ENCODE data around the gene MLXIPL. TPM values are rescaled to one million over a fixed set of nuclear protein-coding genes. Genes with fewer than 3 reads are reported as not detected.
"Not testable (repeated sequence)": the region's sequence is repeated elsewhere in the genome, so short reads cannot be mapped to it uniquely, and the experiment has no call there.

The MLXIPL gene
- total RNA-seq, 1 donor = 0.42 TPM

DNA sequence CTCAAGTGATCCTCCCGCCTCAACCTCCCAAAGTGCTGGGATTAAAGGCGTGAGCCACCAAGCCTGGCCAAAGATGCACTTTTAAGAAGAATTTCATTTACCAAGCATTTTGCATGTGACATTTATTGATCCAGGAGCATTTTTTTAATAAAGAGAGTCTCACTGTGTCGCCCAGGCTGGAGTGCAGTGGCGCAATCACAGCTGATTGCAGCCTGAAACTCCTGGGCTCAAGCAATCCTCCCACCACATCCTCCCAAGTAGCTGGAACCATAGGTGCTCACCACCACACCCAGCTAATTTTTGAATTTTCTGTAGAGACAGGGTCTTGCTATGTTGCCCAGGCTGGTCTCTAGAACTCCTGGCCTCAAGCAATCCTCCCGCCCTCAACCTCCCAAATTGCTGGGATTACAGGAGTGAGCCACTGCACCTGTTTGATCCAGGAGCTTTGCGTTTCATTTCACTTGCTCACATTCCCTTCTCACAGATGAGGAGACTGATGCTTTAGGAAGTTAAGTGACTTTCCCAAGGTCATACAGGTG, 41.6 kb downstream of the MLXIPL start:
- no peak overlapping the region for H3K4me3 ChIP-seq (ENCODE audit: low read length)
- H3K9me3 ChIP-seq (ENCODE audit: low read depth, low read length) = no peaks in the 10 kb centered on the region
- H3K27me3 ChIP-seq (ENCODE audit: insufficient read depth, low read length) = no peaks in the 10 kb centered on the region
- H3K4me1 ChIP-seq (ENCODE audit: insufficient read depth, low read length) = peaks cover 87% of the 10 kb centered on the region

DNA sequence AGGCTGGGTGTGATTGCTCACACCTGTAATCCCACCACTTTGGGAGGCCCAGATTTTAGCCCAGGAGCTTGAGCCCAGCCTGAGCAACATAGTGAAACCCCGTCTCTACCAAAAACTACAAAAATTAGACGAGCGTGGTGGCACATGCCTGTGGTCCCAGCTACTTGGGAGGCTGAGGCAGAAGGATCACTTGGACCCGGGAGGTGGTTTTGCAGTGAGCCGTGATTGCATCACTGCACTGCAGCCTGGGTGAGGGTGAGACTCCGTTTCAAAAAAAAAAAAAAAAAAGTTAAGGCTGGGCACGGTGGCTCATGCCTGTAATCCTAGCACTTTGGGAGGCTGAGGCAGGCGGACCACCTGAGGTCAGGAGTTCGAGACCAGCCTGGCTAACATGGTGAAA, 43.3 kb downstream of the MLXIPL start:
- H3K4me3 ChIP-seq (ENCODE audit: low read length); H3K27me3 ChIP-seq (ENCODE audit: insufficient read depth, low read length); H3K9me3 ChIP-seq (ENCODE audit: low read depth, low read length): not testable (repeated sequence)
- peaks cover 84% of the 10 kb centered on the region for H3K4me1 ChIP-seq (ENCODE audit: insufficient read depth, low read length)

DNA sequence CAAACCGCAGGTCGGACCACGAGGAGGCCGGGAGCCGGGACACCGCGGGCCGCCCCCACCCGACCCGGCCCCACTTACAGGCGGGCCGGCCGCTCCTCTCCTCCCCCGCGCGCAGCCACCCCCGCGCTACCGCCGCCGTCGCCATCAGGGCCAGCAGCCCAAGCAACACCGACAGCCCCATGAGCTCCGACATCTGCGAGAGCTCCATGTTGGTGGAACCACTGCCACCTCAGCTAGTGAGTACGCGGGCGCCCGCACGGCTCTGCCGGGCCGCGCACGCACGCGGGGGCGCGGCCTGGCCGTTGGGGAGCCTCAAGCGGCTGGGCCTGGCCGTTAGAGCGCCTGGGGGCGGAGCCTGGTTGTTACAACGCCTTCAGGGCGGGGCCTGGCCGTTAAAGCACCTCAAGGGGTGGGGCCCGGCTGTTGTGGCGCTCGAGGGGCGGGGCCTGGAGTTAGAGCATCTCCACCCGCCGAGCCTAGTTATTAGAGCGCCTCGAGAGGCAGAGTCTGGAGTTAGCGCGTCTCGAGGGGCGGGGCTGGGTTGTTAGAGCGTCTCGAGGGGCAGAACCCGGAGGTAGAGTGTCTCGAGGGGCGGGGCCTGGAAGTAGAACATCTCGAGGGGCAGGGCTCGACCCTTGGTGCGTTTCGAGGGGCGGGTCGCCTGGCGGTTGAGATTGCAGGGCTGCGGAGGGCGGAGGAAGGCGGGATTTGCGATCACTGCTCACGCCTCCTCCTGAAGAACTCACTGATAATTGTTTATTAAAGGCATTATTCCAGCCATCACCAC, 45.8 kb downstream of the MLXIPL start, which contains the start of gene TBL2:
Gene TBL2 (minus strand): TSS at position 238 of the 787 bp plus-strand sequence. CDS start 30 bp downstream, at position 208.
- peaks cover 62% of the 10 kb centered on the region for H3K4me1 ChIP-seq (ENCODE audit: insufficient read depth, low read length)
- peak within 1 kb of the TSS; percentile 80 for H3K4me3 ChIP-seq (ENCODE audit: low read length)
- no peaks in the 10 kb centered on the region for H3K27me3 ChIP-seq (ENCODE audit: insufficient read depth, low read length)
- no peaks in the 10 kb centered on the region for H3K9me3 ChIP-seq (ENCODE audit: low read depth, low read length)

DNA sequence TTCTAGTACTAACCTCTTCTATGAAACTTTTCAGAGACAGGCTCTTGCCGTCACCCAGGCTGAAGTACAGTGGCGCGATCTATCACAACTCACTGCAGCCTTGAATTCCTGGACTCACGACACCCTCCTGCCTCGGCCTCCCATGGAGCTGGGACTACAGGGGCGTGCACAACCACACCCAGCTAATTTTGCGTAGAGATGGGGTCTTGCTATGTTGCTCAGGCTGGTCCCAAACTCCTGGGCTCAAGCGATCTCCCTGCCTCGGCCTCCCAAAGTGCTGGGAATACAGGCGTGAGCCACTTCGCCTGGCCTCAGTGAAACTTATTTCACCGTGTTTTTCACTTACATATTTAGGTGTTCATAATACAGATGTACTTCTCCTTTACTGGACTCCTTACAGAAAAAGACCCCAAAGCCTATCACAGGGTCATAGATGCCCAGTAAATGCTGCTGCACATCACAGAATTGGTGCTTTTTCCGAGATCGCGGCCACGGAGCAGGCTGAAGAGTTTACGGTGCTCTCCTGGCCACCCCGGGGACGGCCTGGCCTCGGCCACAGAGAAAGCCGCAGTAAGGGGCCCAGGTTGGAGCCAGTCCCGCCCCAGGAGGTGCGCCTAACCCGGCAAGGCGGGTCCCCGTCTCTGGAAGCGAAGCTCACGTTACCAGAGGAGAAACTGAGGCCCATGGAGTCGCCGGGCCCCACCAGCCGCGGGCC, 46.5 kb downstream of the MLXIPL start:
- peaks cover 55% of the 10 kb centered on the region for H3K4me1 ChIP-seq (ENCODE audit: insufficient read depth, low read length)

DNA sequence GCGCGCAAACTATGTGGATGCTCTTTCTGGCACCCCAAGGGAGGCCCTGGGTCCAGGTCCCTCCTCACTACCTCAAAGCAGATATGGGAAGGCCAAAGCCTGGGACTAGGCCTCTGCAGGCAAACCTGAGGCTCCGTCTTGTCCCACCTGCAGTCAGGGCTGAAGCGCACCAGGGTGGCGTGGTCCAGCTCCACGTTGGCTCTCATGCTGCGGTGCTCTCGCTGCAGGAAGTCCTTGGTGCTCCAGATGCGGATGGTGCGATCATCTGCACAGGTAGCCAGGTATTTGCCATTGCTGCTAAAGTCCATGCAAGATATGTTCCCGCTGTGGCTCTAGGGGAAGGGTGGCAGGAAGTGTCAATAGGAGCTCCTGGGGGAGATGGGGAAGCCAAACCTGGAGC, 50.5 kb downstream of the MLXIPL start:
- no peak overlapping the region for H3K4me3 ChIP-seq (ENCODE audit: low read length)
- no peaks in the 10 kb centered on the region for H3K9me3 ChIP-seq (ENCODE audit: low read depth, low read length)
- H3K4me1 ChIP-seq (ENCODE audit: insufficient read depth, low read length) = peaks cover 17% of the 10 kb centered on the region
- H3K27me3 ChIP-seq (ENCODE audit: insufficient read depth, low read length) = no peaks in the 10 kb centered on the region

More for the DNA sequence above, 46.5 kb downstream of the MLXIPL start:
- Histone ChIP-seq H3K9me3 (ENCODE audit: low read depth, low read length) (no peaks in the 10 kb centered on the region), H3K27me3 (ENCODE audit: insufficient read depth, low read length) (no peaks in the 10 kb centered on the region), H3K4me3 (ENCODE audit: low read length) (peak overlapping the region; percentile 80)

- H3K4me3 ChIP-seq (ENCODE audit: low read length) = no peak overlapping the region
- no peaks in the 10 kb centered on the region for H3K27me3 ChIP-seq (ENCODE audit: insufficient read depth, low read length)
- peaks cover 17% of the 10 kb centered on the region for H3K4me1 ChIP-seq (ENCODE audit: insufficient read depth, low read length)
Measured at GRCh38 chr7:73573276-73573675, 51.0 kb downstream of the MLXIPL start.

GRCh38 chr7:73572767-73573186, 51.5 kb downstream of the MLXIPL start:
- Histone ChIP-seq H3K4me3 (ENCODE audit: low read length) (no peak overlapping the region), H3K4me1 (ENCODE audit: insufficient read depth, low read length) (peaks cover 14% of the 10 kb centered on the region), H3K9me3 (ENCODE audit: low read depth, low read length) (no peaks in the 10 kb centered on the region), H3K27me3 (ENCODE audit: insufficient read depth, low read length) (no peaks in the 10 kb centered on the region)

More at GRCh38 chr7:73573276-73573675, 51.0 kb downstream of the MLXIPL start:
- no peaks in the 10 kb centered on the region for H3K9me3 ChIP-seq (ENCODE audit: low read depth, low read length)

GRCh38 chr7:73570977-73571376, 53.3 kb downstream of the MLXIPL start:
- H3K9me3 ChIP-seq (ENCODE audit: low read depth, low read length) = no peaks in the 10 kb centered on the region
- H3K4me1 ChIP-seq (ENCODE audit: insufficient read depth, low read length) = peaks cover 4% of the 10 kb centered on the region
- no peak overlapping the region for H3K4me3 ChIP-seq (ENCODE audit: low read length)
- no peaks in the 10 kb centered on the region for H3K27me3 ChIP-seq (ENCODE audit: insufficient read depth, low read length)

DNA sequence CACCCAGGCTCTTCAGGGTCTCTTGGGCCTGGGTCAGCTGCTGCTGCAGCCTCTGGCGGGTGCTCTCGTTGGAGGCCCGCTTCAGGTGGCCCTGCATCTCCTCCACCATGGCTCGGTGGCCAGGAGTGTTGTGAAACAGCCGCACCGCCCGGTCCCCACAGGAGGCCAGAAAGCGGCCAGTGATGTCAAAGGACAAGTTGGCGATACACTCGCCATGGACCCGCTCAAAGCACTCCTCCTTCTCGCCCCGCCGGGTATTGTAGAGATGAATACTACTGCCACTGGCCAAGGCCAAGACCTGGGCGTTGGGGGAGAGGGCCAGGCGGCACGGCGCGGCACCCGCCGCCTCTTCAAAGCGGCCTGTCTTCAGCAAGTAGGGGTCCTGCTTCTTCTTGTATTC, 53.8 kb downstream of the MLXIPL start:
- Histone ChIP-seq H3K9me3 (ENCODE audit: low read depth, low read length) (no peaks in the 10 kb centered on the region), H3K27me3 (ENCODE audit: insufficient read depth, low read length) (no peaks in the 10 kb centered on the region), H3K4me1 (ENCODE audit: insufficient read depth, low read length) (peaks cover 8% of the 10 kb centered on the region), H3K4me3 (ENCODE audit: low read length) (no peak overlapping the region)

- Histone ChIP-seq H3K4me3 (ENCODE audit: low read length) (no peak overlapping the region), H3K9me3 (ENCODE audit: low read depth, low read length) (no peaks in the 10 kb centered on the region), H3K27me3 (ENCODE audit: insufficient read depth, low read length) (no peaks in the 10 kb centered on the region), H3K4me1 (ENCODE audit: insufficient read depth, low read length) (peaks cover 12% of the 10 kb centered on the region)
Measured at GRCh38 chr7:73569042-73569608, 55.2 kb downstream of the MLXIPL start.

- H3K4me3 ChIP-seq (ENCODE audit: low read length) = no peak overlapping the region
- H3K27me3 ChIP-seq (ENCODE audit: insufficient read depth, low read length) = no peaks in the 10 kb centered on the region
- H3K4me1 ChIP-seq (ENCODE audit: insufficient read depth, low read length) = peaks cover 12% of the 10 kb centered on the region
- H3K9me3 ChIP-seq (ENCODE audit: low read depth, low read length) = no peaks in the 10 kb centered on the region
Measured at GRCh38 chr7:73567846-73568685, 56.3 kb downstream of the MLXIPL start.

DNA sequence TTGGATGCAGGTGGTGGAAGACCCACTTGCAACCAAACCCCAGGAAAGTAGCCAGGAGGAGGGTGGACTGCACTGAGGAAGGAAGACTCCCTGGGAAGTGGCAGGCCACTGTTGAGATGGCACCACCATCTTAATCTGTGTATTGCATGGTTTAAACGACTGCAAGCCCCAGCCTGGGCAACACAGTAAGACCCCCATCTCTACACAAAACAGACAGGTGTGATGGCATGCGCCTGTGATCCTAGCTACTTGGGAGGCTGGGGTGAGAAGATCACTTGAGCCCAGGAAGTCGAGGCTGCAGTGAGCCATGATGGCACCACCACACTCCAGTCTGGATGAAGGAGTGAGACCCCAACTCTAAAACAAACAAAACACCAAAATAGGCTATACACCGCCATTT, 57.2 kb downstream of the MLXIPL start:
- Histone ChIP-seq H3K4me1 (ENCODE audit: insufficient read depth, low read length) (peaks cover 12% of the 10 kb centered on the region), H3K4me3 (ENCODE audit: low read length) (no peak overlapping the region), H3K27me3 (ENCODE audit: insufficient read depth, low read length) (no peaks in the 10 kb centered on the region), H3K9me3 (ENCODE audit: low read depth, low read length) (no peaks in the 10 kb centered on the region)

DNA sequence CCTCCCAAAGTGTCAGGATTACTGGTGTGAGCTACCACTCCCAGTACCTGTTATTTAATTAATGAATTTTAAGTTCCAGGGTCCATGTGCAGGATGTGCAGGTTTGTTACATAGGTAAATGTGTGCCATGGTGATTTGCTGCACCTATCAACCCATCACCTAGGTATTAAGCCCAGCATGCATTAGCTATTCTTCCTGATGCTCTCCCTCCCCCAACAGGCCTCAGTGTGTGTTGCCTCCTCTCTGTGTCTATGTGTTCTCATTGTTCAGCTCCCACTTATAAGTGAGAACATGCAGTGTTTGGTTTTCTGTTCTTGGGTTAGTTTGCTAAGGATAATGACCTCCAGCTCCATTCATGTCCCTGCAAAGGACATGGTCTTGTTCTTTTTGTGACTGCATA, 57.9 kb downstream of the MLXIPL start:
- not testable (repeated sequence) for H3K4me3 ChIP-seq (ENCODE audit: low read length); H3K9me3 ChIP-seq (ENCODE audit: low read depth, low read length); H3K27me3 ChIP-seq (ENCODE audit: insufficient read depth, low read length)
- peaks cover 12% of the 10 kb centered on the region for H3K4me1 ChIP-seq (ENCODE audit: insufficient read depth, low read length)

DNA sequence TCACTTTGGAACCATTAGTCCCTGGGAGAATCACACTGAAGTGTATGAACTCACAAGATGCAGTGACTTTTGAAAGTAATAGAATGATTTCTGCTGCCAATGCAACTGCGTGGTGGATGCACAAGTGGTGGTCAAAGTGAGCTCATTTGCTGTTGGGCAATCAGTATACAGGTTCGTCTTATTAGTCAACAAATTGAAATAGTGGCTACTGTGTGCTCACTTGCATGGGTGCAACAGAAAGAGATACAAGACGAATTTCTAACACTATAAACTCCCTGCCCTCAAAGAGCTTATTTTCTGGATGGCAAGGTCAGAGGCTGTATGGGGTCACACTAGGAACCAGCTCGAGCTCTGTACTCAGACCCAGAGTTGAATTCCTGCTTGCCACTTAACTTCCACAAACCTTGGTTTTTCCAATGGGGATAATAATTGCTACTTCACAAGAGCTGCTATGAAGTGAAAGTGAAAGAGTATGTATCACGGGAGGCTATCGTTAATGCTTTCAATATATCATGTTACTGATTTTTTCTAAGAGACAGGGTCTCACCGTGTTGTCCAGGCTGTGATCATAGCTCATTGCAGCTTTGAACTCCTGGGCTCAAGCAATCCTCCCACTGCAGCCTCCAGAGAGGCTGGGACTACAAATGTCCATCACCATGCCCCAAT, 58.5 kb downstream of the MLXIPL start:
- H3K4me1 ChIP-seq (ENCODE audit: insufficient read depth, low read length) = peaks cover 12% of the 10 kb centered on the region
- no peaks in the 10 kb centered on the region for H3K9me3 ChIP-seq (ENCODE audit: low read depth, low read length)
- no peaks in the 10 kb centered on the region for H3K27me3 ChIP-seq (ENCODE audit: insufficient read depth, low read length)
- H3K4me3 ChIP-seq (ENCODE audit: low read length) = peak overlapping the region; percentile 37

All from mononuclear cell (primary cell).